Measurements from ENCODE around the gene SAMD4A. TPM values are rescaled to one million over a fixed set of nuclear protein-coding genes. Genes with fewer than 3 reads are reported as not detected.

Gene SAMD4A
- total RNA-seq, 1 experiment from 2014 or later, result 26.5 TPM

DNA sequence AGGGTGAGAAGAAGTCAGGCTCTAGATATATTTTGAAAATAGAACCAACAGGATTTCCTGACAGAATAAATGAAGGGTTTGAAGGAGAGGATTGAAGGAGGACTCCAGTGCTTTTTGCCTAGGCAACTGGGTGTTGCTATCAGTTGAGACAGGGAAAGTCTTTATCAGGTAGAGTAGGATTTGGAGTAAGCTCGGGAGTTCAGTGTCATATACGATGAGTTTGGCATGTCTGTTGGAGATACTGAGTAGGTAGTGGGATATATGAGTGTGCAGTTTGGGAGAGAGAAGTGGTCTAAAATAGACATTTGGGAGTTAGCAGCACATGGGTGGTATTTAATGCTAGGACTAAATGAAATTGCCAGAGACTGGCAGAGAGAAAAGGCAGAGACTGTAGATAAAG is 141.2 kb downstream of the SAMD4A start:
- no peaks in the 10 kb centered on the region for H3K36me3 ChIP-seq (ENCODE audit: insufficient read depth, low read length, poor library complexity, severe bottlenecking)
- H3K27me3 ChIP-seq (replicated peaks; ENCODE audit: insufficient read depth, low read depth, low read length, poor library complexity), result no peaks in the 10 kb centered on the region
- ChIA-PET POLR2A (ENCODE audit: low non-redundant PET) (interaction anchor here (0.6 kb wide), 1 partner anchor 57 kb away, joined by 5 read pairs; no protein-coding TSS in a partner anchor), CTCF (interaction anchor here (0.6 kb wide), 1 partner anchor 144 kb away, joined by 5 read pairs; no protein-coding TSS in a partner anchor)
- H3K9me3 ChIP-seq (ENCODE audit: low read depth, low read length, poor library complexity, severe bottlenecking), result no peaks in the 10 kb centered on the region
- no peak for TF ChIP-seq EZH2 (IDR thresholded peaks at IDR 0.05; ENCODE audit: borderline replicate concordance, low read depth, low read length, poor library complexity, severe bottlenecking)
- TF ChIP-seq, protein P1, sequence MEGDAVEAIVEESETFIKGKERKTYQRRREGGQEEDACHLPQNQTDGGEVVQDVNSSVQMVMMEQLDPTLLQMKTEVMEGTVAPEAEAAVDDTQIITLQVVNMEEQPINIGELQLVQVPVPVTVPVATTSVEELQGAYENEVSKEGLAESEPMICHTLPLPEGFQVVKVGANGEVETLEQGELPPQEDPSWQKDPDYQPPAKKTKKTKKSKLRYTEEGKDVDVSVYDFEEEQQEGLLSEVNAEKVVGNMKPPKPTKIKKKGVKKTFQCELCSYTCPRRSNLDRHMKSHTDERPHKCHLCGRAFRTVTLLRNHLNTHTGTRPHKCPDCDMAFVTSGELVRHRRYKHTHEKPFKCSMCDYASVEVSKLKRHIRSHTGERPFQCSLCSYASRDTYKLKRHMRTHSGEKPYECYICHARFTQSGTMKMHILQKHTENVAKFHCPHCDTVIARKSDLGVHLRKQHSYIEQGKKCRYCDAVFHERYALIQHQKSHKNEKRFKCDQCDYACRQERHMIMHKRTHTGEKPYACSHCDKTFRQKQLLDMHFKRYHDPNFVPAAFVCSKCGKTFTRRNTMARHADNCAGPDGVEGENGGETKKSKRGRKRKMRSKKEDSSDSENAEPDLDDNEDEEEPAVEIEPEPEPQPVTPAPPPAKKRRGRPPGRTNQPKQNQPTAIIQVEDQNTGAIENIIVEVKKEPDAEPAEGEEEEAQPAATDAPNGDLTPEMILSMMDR (conservative IDR thresholded peaks at IDR 0.05; ENCODE audit: low read depth, low read length), result no peak
- intact Hi-C loops (cut with micrococcal nuclease; ENCODE audit: unreplicated experiment), result no loop called here
- H3K4me1 ChIP-seq (ENCODE audit: insufficient read depth, low read length, poor library complexity, severe bottlenecking), result no peaks in the 10 kb centered on the region
- no peak overlapping the region for H3K27ac ChIP-seq (ENCODE audit: low read depth, low read length, poor library complexity, severe bottlenecking)
- no peak for DNase-seq (ENCODE audit: low spot score)
- H3K4me3 ChIP-seq (ENCODE audit: low read depth, low read length, poor library complexity, severe bottlenecking), result no peak overlapping the region
- BruUV-seq (replicated peaks), result no TSS peak

DNA sequence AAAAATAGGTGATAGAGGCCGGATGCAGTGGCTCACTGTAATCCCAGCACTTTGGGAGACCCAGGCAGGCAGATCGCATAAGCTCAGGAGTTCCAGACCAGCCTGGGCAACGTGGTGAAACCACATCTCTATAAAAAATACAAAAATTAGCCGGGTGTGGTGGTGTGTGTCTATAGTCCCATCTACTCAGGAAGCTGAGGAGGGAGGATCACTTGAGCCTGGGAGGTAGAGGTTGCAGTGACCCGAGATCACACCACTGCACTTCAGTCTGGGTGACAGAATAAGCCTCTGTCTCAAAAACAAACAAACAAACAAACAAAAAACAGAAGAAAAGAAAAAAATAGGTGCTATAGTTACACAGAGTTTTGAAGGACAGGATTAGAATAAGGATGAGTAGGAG is 142.1 kb downstream of the SAMD4A start:
- no TSS peak for BruUV-seq (replicated peaks)

DNA sequence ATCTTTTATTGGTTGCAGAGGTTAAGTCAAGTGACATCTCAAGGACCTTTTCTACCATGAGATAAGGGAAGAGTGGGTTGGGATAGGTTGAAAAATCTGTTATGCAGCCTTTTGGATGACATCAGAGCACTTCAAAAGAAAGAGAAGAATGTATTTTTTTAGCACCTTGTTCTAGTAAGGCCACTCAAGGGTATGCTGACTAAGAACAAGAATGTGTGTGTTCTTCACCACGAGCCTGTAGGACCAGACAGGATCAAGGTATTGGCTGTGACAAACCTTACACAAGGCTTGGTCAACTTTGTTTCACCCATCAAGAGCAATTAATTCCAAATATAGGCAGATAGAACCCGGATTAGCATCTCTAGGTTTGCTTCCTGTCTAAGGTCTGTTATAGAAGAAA is 142.5 kb downstream of the SAMD4A start:
- ChIA-PET CTCF (no interaction called here), POLR2A (ENCODE audit: low non-redundant PET) (no interaction called here)
- no peaks in the 10 kb centered on the region for H3K9me3 ChIP-seq (ENCODE audit: low read depth, low read length, poor library complexity, severe bottlenecking)
- H3K4me1 ChIP-seq (ENCODE audit: insufficient read depth, low read length, poor library complexity, severe bottlenecking), result no peaks in the 10 kb centered on the region
- DNase-seq (ENCODE audit: low spot score), result no peak
- intact Hi-C loops (cut with micrococcal nuclease; ENCODE audit: unreplicated experiment), result no loop called here
- no TSS peak for BruUV-seq (replicated peaks)
- no peaks in the 10 kb centered on the region for H3K36me3 ChIP-seq (ENCODE audit: insufficient read depth, low read length, poor library complexity, severe bottlenecking)
- H3K27me3 ChIP-seq (replicated peaks; ENCODE audit: insufficient read depth, low read depth, low read length, poor library complexity), result no peaks in the 10 kb centered on the region
- no peak overlapping the region for H3K4me3 ChIP-seq (ENCODE audit: low read depth, low read length, poor library complexity, severe bottlenecking)
- TF ChIP-seq, protein P1 (conservative IDR thresholded peaks at IDR 0.05; ENCODE audit: low read depth, low read length), result no peak
- no peak for TF ChIP-seq EZH2 (IDR thresholded peaks at IDR 0.05; ENCODE audit: borderline replicate concordance, low read depth, low read length, poor library complexity, severe bottlenecking)
- no peak overlapping the region for H3K27ac ChIP-seq (ENCODE audit: low read depth, low read length, poor library complexity, severe bottlenecking)

More for the DNA sequence above, 142.1 kb downstream of the SAMD4A start:
- CTCF ChIA-PET, result no interaction called here
- intact Hi-C loops (cut with micrococcal nuclease; ENCODE audit: unreplicated experiment), result no loop called here
- Histone ChIP-seq H3K4me1 (ENCODE audit: insufficient read depth, low read length, poor library complexity, severe bottlenecking) (no peaks in the 10 kb centered on the region), H3K36me3 (ENCODE audit: insufficient read depth, low read length, poor library complexity, severe bottlenecking) (no peaks in the 10 kb centered on the region), H3K4me3 (ENCODE audit: low read depth, low read length, poor library complexity, severe bottlenecking) (no peak overlapping the region), H3K9me3 (ENCODE audit: low read depth, low read length, poor library complexity, severe bottlenecking) (no peaks in the 10 kb centered on the region), H3K27ac (ENCODE audit: low read depth, low read length, poor library complexity, severe bottlenecking) (no peak overlapping the region), H3K27me3 (replicated peaks; ENCODE audit: insufficient read depth, low read depth, low read length, poor library complexity) (no peaks in the 10 kb centered on the region)
- TF ChIP-seq, protein P1 (conservative IDR thresholded peaks at IDR 0.05; ENCODE audit: low read depth, low read length), result no peak
- TF ChIP-seq EZH2 (IDR thresholded peaks at IDR 0.05; ENCODE audit: borderline replicate concordance, low read depth, low read length, poor library complexity, severe bottlenecking), result no peak
- POLR2A ChIA-PET (ENCODE audit: low non-redundant PET), result no interaction called here
- no peak for DNase-seq (ENCODE audit: low spot score)
